DND-41 (cell line): ENCODE measurements around the gene BLVRB.

Experiments used
- EZH2 ChIP-seq: IDR thresholded peaks from 3 replicates; pipeline ENCODE4 v1.6.1; 2012; ENCODE audit warnings: borderline replicate concordance, low read depth, mild to moderate bottlenecking, moderate library complexity, low read length, inconsistent platforms; ENCODE audit not compliant: severe bottlenecking
- TF ChIP-seq, protein P1 (sequence below): IDR thresholded peaks from 2 replicates; pipeline ENCODE4 v1.5.1; 2012; ENCODE audit warnings: borderline replicate concordance, low read length, moderate library complexity, mild to moderate bottlenecking; ENCODE audit not compliant: poor library complexity, severe bottlenecking; ENCODE audit errors: extremely low read depth

DNA sequence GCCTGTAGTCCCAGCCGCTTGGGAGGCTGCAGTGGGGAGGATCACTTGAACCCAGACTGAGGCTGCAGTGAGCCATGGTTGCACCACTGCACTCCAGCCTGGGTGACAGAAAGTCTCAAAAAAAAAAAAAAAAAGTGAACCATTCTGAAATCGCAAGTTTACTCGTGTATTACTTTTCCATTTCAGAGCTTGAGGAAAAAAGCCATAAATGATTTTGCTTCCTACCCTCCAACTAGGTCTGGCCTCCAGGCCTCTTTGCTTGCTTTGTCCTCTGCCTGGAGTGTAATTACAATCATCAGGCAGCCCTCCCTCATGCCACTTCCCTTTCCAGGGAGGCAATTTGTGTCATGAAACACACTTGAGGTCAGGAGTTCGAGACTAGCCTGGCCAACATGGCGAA lies 8.5 kb downstream of the BLVRB start:
- TF ChIP-seq, protein P1, sequence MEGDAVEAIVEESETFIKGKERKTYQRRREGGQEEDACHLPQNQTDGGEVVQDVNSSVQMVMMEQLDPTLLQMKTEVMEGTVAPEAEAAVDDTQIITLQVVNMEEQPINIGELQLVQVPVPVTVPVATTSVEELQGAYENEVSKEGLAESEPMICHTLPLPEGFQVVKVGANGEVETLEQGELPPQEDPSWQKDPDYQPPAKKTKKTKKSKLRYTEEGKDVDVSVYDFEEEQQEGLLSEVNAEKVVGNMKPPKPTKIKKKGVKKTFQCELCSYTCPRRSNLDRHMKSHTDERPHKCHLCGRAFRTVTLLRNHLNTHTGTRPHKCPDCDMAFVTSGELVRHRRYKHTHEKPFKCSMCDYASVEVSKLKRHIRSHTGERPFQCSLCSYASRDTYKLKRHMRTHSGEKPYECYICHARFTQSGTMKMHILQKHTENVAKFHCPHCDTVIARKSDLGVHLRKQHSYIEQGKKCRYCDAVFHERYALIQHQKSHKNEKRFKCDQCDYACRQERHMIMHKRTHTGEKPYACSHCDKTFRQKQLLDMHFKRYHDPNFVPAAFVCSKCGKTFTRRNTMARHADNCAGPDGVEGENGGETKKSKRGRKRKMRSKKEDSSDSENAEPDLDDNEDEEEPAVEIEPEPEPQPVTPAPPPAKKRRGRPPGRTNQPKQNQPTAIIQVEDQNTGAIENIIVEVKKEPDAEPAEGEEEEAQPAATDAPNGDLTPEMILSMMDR, result no peak
- TF ChIP-seq EZH2, result no peak
